ENCODE results near the gene TK1.

TK1 gene

DNA sequence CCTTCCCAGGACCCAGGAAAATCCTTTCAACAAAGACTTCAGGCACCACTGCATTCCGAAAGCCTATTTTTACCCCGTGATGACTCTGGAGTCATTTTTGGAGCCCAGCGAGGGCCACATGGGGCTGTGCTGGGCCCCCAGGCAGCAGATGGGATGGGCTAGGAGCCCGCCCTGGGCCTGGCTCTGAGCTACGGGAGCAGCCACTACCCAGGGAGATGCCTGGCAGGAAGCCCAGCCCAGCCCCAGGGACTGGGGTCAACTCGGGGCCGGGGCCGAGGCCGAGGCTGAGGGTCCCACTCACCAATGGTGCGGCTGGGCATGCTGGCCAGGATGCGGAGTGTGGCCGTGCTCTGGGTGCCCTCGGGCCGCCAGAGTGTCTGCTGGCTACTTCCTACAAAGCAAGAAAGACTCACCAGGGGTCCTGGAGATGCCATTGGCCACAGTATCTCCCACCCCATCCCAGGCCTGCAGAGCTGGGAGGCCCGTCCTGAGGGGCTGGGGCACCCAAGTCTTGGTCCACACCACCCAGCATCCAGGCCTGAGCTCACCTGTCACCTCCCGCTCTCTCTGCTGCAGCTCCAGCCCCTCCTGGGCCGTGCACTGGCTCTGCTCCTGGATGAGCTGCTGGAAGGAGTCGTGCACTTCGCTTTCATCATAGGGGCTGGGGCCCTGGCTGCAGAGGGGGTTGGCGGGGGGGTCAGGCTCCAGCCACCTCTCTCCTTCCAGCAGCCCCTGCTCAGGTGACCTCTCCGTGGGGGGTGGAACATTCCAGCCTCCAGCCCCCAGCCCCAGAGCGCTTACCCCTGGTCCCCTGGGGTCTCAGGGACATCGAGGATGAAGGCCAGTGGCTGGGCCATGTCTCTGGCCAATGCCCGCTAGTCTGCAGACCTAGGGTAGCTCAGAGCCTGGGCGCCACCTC is 60.6 kb downstream of the TK1 start:
- TF ChIP-seq EGR1 (IDR thresholded peaks at IDR 0.05) (no peak), TCF12 (IDR thresholded peaks at IDR 0.05; ENCODE audit: low read depth) (no peak), TEAD4 (IDR thresholded peaks at IDR 0.05) (no peak), YY1 (IDR thresholded peaks at IDR 0.05; ENCODE audit: low read depth) (no peak), FOXM1 (IDR thresholded peaks at IDR 0.05; ENCODE audit: borderline replicate concordance, low read depth) (no peak)
- TF ChIP-seq, protein P1, sequence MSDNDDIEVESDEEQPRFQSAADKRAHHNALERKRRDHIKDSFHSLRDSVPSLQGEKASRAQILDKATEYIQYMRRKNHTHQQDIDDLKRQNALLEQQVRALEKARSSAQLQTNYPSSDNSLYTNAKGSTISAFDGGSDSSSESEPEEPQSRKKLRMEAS (IDR thresholded peaks at IDR 0.05): no peak
- TF ChIP-seq, protein P2, sequence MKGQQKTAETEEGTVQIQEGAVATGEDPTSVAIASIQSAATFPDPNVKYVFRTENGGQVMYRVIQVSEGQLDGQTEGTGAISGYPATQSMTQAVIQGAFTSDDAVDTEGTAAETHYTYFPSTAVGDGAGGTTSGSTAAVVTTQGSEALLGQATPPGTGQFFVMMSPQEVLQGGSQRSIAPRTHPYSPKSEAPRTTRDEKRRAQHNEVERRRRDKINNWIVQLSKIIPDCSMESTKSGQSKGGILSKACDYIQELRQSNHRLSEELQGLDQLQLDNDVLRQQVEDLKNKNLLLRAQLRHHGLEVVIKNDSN (IDR thresholded peaks at IDR 0.05): no peak

- TF ChIP-seq TCF12 (IDR thresholded peaks at IDR 0.05; ENCODE audit: low read depth): no peak
- TF ChIP-seq FOXM1 (IDR thresholded peaks at IDR 0.05; ENCODE audit: borderline replicate concordance, low read depth): no peak
- TF ChIP-seq RAD21 (IDR thresholded peaks at IDR 0.05; ENCODE audit: low read depth): no peak
- TF ChIP-seq CREB1 (IDR thresholded peaks at IDR 0.05; ENCODE audit: low read depth): no peak
- TF ChIP-seq, protein P3, sequence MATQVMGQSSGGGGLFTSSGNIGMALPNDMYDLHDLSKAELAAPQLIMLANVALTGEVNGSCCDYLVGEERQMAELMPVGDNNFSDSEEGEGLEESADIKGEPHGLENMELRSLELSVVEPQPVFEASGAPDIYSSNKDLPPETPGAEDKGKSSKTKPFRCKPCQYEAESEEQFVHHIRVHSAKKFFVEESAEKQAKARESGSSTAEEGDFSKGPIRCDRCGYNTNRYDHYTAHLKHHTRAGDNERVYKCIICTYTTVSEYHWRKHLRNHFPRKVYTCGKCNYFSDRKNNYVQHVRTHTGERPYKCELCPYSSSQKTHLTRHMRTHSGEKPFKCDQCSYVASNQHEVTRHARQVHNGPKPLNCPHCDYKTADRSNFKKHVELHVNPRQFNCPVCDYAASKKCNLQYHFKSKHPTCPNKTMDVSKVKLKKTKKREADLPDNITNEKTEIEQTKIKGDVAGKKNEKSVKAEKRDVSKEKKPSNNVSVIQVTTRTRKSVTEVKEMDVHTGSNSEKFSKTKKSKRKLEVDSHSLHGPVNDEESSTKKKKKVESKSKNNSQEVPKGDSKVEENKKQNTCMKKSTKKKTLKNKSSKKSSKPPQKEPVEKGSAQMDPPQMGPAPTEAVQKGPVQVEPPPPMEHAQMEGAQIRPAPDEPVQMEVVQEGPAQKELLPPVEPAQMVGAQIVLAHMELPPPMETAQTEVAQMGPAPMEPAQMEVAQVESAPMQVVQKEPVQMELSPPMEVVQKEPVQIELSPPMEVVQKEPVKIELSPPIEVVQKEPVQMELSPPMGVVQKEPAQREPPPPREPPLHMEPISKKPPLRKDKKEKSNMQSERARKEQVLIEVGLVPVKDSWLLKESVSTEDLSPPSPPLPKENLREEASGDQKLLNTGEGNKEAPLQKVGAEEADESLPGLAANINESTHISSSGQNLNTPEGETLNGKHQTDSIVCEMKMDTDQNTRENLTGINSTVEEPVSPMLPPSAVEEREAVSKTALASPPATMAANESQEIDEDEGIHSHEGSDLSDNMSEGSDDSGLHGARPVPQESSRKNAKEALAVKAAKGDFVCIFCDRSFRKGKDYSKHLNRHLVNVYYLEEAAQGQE (IDR thresholded peaks at IDR 0.05; ENCODE audit: low read depth): no peak
- TF ChIP-seq, protein P2 (IDR thresholded peaks at IDR 0.05): no peak
- TF ChIP-seq EP300 (IDR thresholded peaks at IDR 0.05; ENCODE audit: borderline replicate concordance): no peak
Observed at GRCh38 chr17:78125138-78125913, 61.5 kb downstream of the TK1 start.

GRCh38 chr17:78124836-78125137 is 62.1 kb downstream of the TK1 start:
- no peak for TF ChIP-seq EGR1 (IDR thresholded peaks at IDR 0.05)
- TF ChIP-seq FOXM1 (IDR thresholded peaks at IDR 0.05; ENCODE audit: borderline replicate concordance, low read depth): no peak
- TF ChIP-seq ZBTB7A (IDR thresholded peaks at IDR 0.05; ENCODE audit: low read depth): no peak

Data from Ishikawa (cell line).